RCC 7860 (cell line): ENCODE measurements around the gene H2AZ1.

Experiments used
- DNase-seq: peaks from one replicate; pipeline ENCODE4 v3.0.0-alpha.2; 2015; ENCODE audit warnings: low spot score
- FAIRE-seq: peaks from 2 replicates; lab custom pipeline; 2012; peaks lifted over from hg19 to GRCh38; lab: Jason Lieb, UNC

Gene H2AZ1

DNA sequence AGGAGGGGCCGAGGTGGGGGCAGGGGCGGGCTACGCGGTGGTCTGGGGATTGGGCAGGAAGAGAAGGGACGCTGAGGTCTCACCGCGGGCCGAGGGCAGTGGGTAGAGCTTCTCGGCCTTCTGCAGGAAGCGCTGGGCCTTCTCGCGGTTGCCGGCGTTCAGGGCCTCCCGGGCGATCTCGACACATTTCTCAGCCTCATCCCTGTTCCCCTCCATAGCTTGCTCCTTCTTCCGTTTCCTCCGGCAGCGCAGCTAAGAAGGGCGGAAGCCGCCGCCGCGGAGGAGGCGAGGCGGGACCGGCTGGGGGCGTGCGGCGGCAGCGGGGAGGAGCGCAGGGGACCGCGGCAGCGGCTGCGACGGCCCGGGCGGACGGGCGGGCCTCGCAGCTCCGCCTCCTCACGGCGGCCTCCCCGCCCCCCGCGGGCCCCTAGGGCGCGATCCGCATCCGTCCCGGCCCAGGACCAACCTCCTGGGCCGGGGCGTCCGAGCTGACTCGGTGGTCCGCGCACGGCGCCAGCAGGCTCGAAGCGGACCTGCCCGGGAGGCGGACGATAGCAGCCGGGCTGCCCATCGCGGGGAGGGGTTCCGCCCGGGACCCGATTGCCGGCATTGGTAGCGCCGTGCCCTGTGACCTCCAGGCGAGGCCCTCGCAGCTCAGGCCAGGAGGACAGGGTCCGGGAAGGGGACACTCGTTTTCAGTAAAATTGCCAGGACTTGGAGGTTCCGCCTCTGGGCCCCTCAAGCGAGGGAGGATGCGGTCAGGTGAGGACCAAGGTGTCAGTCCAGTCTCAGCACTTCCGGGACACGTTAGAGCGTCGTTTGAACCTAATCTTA is 3.5 kb downstream of the H2AZ1 start, which contains the start of gene DNAJB14:
Gene DNAJB14 (minus strand): TSS at position 263 of the 834 bp plus-strand sequence. CDS start 47 bp downstream, at position 216.
- FAIRE-seq: no peak
- DNase-seq: peak; percentile 50

- FAIRE-seq: no peak
- no peak for DNase-seq
Observed at GRCh38 chr4:99945718-99946355, 4.2 kb downstream of the H2AZ1 start.

GRCh38 chr4:99943904-99944437 is 6.1 kb downstream of the H2AZ1 start:
- no peak for FAIRE-seq
- no peak for DNase-seq

DNA sequence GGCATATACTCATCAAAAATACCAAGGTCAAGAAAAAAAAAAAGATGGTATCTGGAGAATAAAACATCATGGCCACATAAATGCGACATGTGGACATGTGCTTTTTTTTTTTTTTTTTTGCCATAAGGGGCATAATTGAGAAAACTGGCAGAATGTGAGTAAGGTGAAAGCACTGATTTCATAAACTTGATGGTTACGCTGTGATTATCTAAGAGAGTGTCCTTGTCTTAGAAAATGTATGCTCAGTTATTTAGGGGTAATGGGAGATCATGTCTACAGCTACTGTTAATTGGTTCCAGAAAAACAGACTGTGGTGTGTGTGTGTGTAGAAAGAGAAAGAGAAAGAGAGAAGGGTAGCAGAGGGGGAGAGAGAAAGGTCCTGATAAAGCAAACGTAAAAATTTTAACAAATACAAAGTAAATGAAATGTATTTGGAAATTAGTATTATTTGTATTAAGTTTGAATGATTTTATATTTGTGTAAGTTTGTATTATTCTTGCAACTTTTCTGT is 11.8 kb downstream of the H2AZ1 start:
- no peak for FAIRE-seq
- DNase-seq: no peak

DNA sequence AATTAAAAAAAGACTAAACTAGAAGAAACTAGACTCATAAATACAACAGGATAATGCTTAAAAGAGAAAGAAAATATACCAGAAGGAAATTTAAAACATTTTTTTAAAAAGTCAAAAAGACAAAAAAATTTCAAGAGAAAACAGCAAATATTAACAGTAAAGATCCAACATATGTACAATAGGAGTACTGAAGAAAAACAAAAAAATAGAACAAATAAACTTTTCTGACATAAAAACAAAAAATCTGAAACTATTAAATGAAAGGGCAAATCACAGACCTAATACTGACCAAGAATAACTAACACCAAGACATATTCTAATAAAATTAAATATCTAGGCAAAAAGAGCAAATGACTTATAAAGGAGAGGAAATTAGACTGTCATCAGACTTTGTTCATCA is 15.2 kb downstream of the H2AZ1 start:
- no peak for FAIRE-seq

DNA sequence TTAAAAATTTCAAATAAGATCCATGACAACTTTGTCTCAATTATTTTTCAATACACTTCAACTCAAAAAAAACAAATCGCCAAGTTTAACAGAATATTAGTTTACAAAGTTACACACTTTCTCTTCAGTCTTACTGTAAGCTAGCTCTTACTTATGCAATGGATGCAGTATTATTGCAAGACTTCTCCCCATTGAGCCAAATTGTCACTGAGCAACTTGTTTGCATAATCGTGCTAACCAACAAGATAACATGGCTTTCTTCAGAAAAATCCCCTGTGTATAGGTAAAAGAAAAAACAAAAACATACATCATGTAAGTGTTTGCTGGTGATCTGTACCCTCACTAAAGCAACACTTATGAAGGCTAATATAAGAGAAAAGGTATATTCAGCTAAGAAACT is 22.5 kb downstream of the H2AZ1 start:
- FAIRE-seq: no peak
- no peak for DNase-seq

More for the DNA sequence above, 15.2 kb downstream of the H2AZ1 start:
- DNase-seq: no peak

GRCh38 chr4:99921174-99921573 is 28.9 kb downstream of the H2AZ1 start:
- FAIRE-seq (no peak), DNase-seq (no peak)

DNA sequence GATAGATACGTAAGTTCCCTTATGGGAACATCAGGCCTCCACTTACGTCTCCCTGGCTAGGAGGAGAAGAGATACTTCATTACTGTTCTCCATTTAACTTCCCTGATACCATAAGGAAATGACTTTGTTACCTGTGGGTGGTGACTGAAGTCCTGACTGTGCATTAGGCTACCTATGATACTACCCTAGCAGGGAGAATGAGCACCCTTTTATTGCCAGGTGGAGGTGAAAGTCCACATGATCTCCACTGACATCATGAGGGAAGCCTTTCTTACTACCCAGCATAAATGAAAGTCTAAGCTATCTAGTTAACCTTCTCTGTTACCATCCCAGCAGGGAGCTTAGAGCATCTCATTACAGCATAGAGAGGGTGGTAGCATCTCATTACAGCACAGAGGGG is 31.4 kb downstream of the H2AZ1 start:
- no peak for DNase-seq
- no peak for FAIRE-seq

- DNase-seq (no peak), FAIRE-seq (no peak)
Observed at GRCh38 chr4:99917575-99917974, 32.5 kb downstream of the H2AZ1 start.

- DNase-seq (no peak), FAIRE-seq (no peak)
Observed at GRCh38 chr4:99915449-99915848, 34.6 kb downstream of the H2AZ1 start.
